H1 (cell line): ENCODE data around the gene RPL18A. TPM values are rescaled to one million over a fixed set of nuclear protein-coding genes. Genes with fewer than 3 reads are reported as not detected.

Source experiments
- CTCF ChIA-PET: fragments of 300-600 bp; sonication (Branson Sonifier 250); formaldehyde crosslinking; loops from one replicate; lab custom pipeline; 2021; ENCODE audit not compliant: partially characterized antibody; lab: Charles Lee
- POLR2A ChIA-PET: fragments of 300-600 bp; sonication (Branson Sonifier 250); formaldehyde crosslinking; loops from one replicate; lab custom pipeline; 2021; ENCODE audit warnings: inconsistent platforms; ENCODE audit not compliant: partially characterized antibody; lab: Charles Lee
- DNase-seq, 2 experiments: peaks; one replicate each; pipeline versions ENCODE4 v3.0.0 to v3.0.0-alpha.2; 2010 to 2022; ENCODE audit warnings: low spot score in 2 of 2, low read depth in 1 of 2, mixed read lengths in 1 of 2
- FAIRE-seq: peaks from 2 replicates; lab custom pipeline; 2011; peaks lifted over from hg19 to GRCh38; lab: Jason Lieb, UNC
- H2AFZ ChIP-seq: 2 replicates; pipeline ENCODE4 v1.8.1; 2012; ENCODE audit warnings: low read length, inconsistent platforms
- H2AK5ac ChIP-seq: 2 replicates; pipeline ENCODE4 v1.6.1; 2013; ENCODE audit warnings: low read depth, low read length
- H2BK120ac ChIP-seq: replicated peaks from 2 replicates; pipeline ENCODE3; 2013; ENCODE audit warnings: low read depth, low read length, inconsistent platforms
- H2BK12ac ChIP-seq: 2 replicates; pipeline ENCODE4 v1.6.1; 2013; ENCODE audit warnings: low read depth, low read length
- H2BK15ac ChIP-seq: 2 replicates; pipeline ENCODE4 v1.6.1; 2013; ENCODE audit warnings: low read length
- H2BK20ac ChIP-seq: 2 replicates; pipeline ENCODE4 v1.6.1; 2013; ENCODE audit warnings: low read length
- H2BK5ac ChIP-seq: 2 replicates; pipeline ENCODE4 v1.6.1; 2013; ENCODE audit warnings: low read depth, low read length
- H3K14ac ChIP-seq: 2 replicates; pipeline ENCODE4 v1.6.1; 2013; ENCODE audit warnings: inconsistent platforms; ENCODE audit not compliant: insufficient read length
- H3K18ac ChIP-seq: 2 replicates; pipeline ENCODE4 v1.6.1; 2013; ENCODE audit warnings: low read length; ENCODE audit errors: extremely low read depth
- H3K23ac ChIP-seq: 2 replicates; pipeline ENCODE4 v1.6.1; 2013; ENCODE audit warnings: inconsistent platforms; ENCODE audit not compliant: insufficient read length
- H3K23me2 ChIP-seq: 2 replicates; pipeline ENCODE4 v1.6.1; 2013; ENCODE audit warnings: low read depth, low read length
- H3K27ac ChIP-seq: 2 replicates; pipeline ENCODE4 v1.6.1; 2011; ENCODE audit warnings: low read depth, low read length, inconsistent platforms
- H3K27me3 ChIP-seq, 4 experiments: replicated peaks in 1 of 4; 1 replicate in 1 of 4; 2 replicates in 3 of 4; pipeline versions ENCODE4 v1.6.1 to v1.8.1; 2011 to 2013; ENCODE audit warnings: low read length in 3 of 4, mild to moderate bottlenecking in 3 of 4, inconsistent platforms in 2 of 4, mixed read lengths in 2 of 4, moderate library complexity in 1 of 4; ENCODE audit not compliant: control insufficient read depth in 3 of 4, insufficient read depth in 3 of 4; ENCODE audit errors: extremely low read depth in 1 of 4
- H3K36me3 ChIP-seq, 4 experiments: 2 replicates each; pipeline versions ENCODE4 v1.6.1 to v1.8.1; 2011 to 2013; ENCODE audit warnings: mild to moderate bottlenecking in 4 of 4, low read length in 3 of 4, moderate library complexity in 2 of 4, control low read depth in 1 of 4, inconsistent platforms in 1 of 4; ENCODE audit not compliant: insufficient read depth in 4 of 4, control insufficient read depth in 2 of 4
- H3K4ac ChIP-seq: replicated peaks from 2 replicates; pipeline ENCODE3; 2013; ENCODE audit warnings: low read length, low read depth, mixed read lengths, inconsistent platforms; ENCODE audit not compliant: insufficient read length
- H3K4me1 ChIP-seq, 4 experiments: replicated peaks in 1 of 4; 1 replicate in 1 of 4; 2 replicates in 3 of 4; pipeline versions ENCODE4 v1.6.1 to v1.8.1; 2011 to 2013; ENCODE audit warnings: low read length in 3 of 4, inconsistent platforms in 2 of 4, mixed read lengths in 1 of 4; ENCODE audit not compliant: insufficient read depth in 4 of 4, control insufficient read depth in 3 of 4
- H3K4me2 ChIP-seq, 2 experiments: 2 replicates each; pipeline versions ENCODE4 v1.6.1 to v1.8.1; 2011 to 2013; ENCODE audit warnings: low read depth in 2 of 2, low read length in 2 of 2, control low read depth in 1 of 2, inconsistent platforms in 1 of 2, mild to moderate bottlenecking in 1 of 2; ENCODE audit not compliant: insufficient read depth in 1 of 2
- H3K4me3 ChIP-seq, 4 experiments: fragments of 200-600, 300-600 bp in 1 of 4; sonication (generic), shearing (Covaris generic), sonication (Bioruptor Twin) in 1 of 4; 2 replicates each; pipeline versions ENCODE4 v1.5.1 to v1.8.1; 2011 to 2016; ENCODE audit warnings: low read length in 4 of 4, low read depth in 3 of 4, control low read depth in 2 of 4, inconsistent platforms in 2 of 4, mild to moderate bottlenecking in 2 of 4, mixed read lengths in 1 of 4, moderate library complexity in 1 of 4; ENCODE audit not compliant: insufficient read depth in 2 of 4; ENCODE audit errors: extremely low read depth in 1 of 4
- H3K56ac ChIP-seq: replicated peaks from 2 replicates; pipeline ENCODE3; 2013; ENCODE audit warnings: low read depth, mild to moderate bottlenecking, mixed read lengths, low read length, inconsistent platforms; ENCODE audit not compliant: insufficient read length
- H3K79me1 ChIP-seq: 2 replicates; pipeline ENCODE4 v1.6.1; 2013; ENCODE audit warnings: low read depth, low read length, control low read depth
- H3K79me2 ChIP-seq, 2 experiments: 2 replicates each; pipeline versions ENCODE4 v1.6.1 to v1.8.1; 2012 to 2013; ENCODE audit warnings: low read length in 2 of 2, mild to moderate bottlenecking in 2 of 2, inconsistent platforms in 1 of 2; ENCODE audit not compliant: insufficient read depth in 2 of 2, control insufficient read depth in 1 of 2
- H3K9ac ChIP-seq, 4 experiments: replicated peaks in 1 of 4; 1 replicate in 1 of 4; 2 replicates in 3 of 4; pipeline versions ENCODE4 v1.6.1 to v1.8.1; 2011 to 2013; ENCODE audit warnings: low read depth in 3 of 4, low read length in 3 of 4, control low read depth in 2 of 4, mild to moderate bottlenecking in 2 of 4, moderate library complexity in 2 of 4, inconsistent platforms in 1 of 4; ENCODE audit errors: extremely low read depth in 1 of 4
- H3K9me3 ChIP-seq, 2 experiments: 2 replicates each; pipeline versions ENCODE4 v1.6.1 to v1.8.1; 2012 to 2013; ENCODE audit warnings: mild to moderate bottlenecking in 2 of 2, moderate library complexity in 2 of 2, control low read depth in 1 of 2, inconsistent platforms in 1 of 2, low read depth in 1 of 2, low read length in 1 of 2, mixed read lengths in 1 of 2; ENCODE audit not compliant: insufficient read depth in 2 of 2
- H4K20me1 ChIP-seq, 2 experiments: replicated peaks in 1 of 2; 2 replicates each; pipeline versions ENCODE3 to v1.8.1; 2011 to 2013; ENCODE audit warnings: inconsistent platforms in 2 of 2, low read length in 2 of 2, mild to moderate bottlenecking in 1 of 2; ENCODE audit not compliant: insufficient read depth in 2 of 2, control insufficient read depth in 1 of 2
- H4K5ac ChIP-seq: 2 replicates; pipeline ENCODE4 v1.6.1; 2013; ENCODE audit warnings: low read length, low read depth, mixed read lengths, inconsistent platforms; ENCODE audit not compliant: insufficient read length
- H4K8ac ChIP-seq: 2 replicates; pipeline ENCODE4 v1.8.0; 2013; ENCODE audit warnings: mild to moderate bottlenecking, moderate library complexity, low read length, inconsistent platforms; ENCODE audit not compliant: insufficient read depth; ENCODE audit errors: extremely low read depth
- H4K91ac ChIP-seq: replicated peaks from 2 replicates; pipeline ENCODE3; 2013; ENCODE audit warnings: low read length, mixed read lengths, inconsistent platforms; ENCODE audit not compliant: insufficient read length
- BACH1 ChIP-seq: IDR thresholded peaks from 2 replicates; pipeline ENCODE4 v1.6.1; 2012; ENCODE audit warnings: low read length, improper control_type of control experiment
- BCL11A ChIP-seq, 2 experiments: IDR thresholded peaks; one replicate each; pipeline ENCODE4 v1.6.1; 2011; ENCODE audit warnings: low read depth in 2 of 2, low read length in 2 of 2, mild to moderate bottlenecking in 2 of 2
- CHD1 ChIP-seq: IDR thresholded peaks from 2 replicates; pipeline ENCODE4 v1.6.1; 2012; ENCODE audit warnings: low read depth, low read length, improper control_type of control experiment
- MAFK ChIP-seq: IDR thresholded peaks from 2 replicates; pipeline ENCODE4 v1.6.1; 2012; ENCODE audit warnings: low read depth, mild to moderate bottlenecking, improper control_type of control experiment, low read length
- MAX ChIP-seq: IDR thresholded peaks from 2 replicates; pipeline ENCODE4 v1.6.1; 2012; ENCODE audit warnings: inconsistent platforms
- PHF8 ChIP-seq: fragments of 200-600 bp; sonication (generic); conservative IDR thresholded peaks from 2 replicates; pipeline ENCODE4 v1.7.1; 2012; ENCODE audit warnings: low read depth, mild to moderate bottlenecking, inconsistent platforms, low read length, moderate library complexity
- POLR2A ChIP-seq, 2 experiments: IDR thresholded peaks; 1 replicate in 1 of 2; 2 replicates in 1 of 2; pipeline ENCODE4 v1.6.1; 2011; ENCODE audit warnings: low read depth in 2 of 2, low read length in 2 of 2, mild to moderate bottlenecking in 2 of 2; ENCODE audit errors: control extremely low read depth in 1 of 2
- POLR2AphosphoS5 ChIP-seq: IDR thresholded peaks from 2 replicates; pipeline ENCODE4 v1.6.1; 2011; ENCODE audit warnings: low read depth, low read length
- POU5F1 ChIP-seq: IDR thresholded peaks from 2 replicates; pipeline ENCODE4 v1.6.1; 2011; ENCODE audit warnings: low read depth, mild to moderate bottlenecking, low read length, moderate library complexity
- SIX5 ChIP-seq: IDR thresholded peaks from 2 replicates; pipeline ENCODE4 v1.6.1; 2011; ENCODE audit warnings: mild to moderate bottlenecking, low read depth, low read length
- SP1 ChIP-seq: IDR thresholded peaks from 2 replicates; pipeline ENCODE4 v1.6.1; 2011; ENCODE audit warnings: low read depth, low read length
- YY1 ChIP-seq: IDR thresholded peaks from 2 replicates; pipeline ENCODE4 v1.6.1; 2011; ENCODE audit warnings: low read depth, mild to moderate bottlenecking, low read length
- WGBS, 2 experiments: shearing (Covaris generic) in 1 of 2; methylation state at CpG; one replicate each; pipeline versions ENCODE4 v1.1.6 to v1.1.7; 2013 to 2015; ENCODE audit warnings: low lambda C conversion rate in 2 of 2, mixed read lengths in 2 of 2, inconsistent platforms in 1 of 2, low coverage in 1 of 2, missing lambda C conversion rate in 1 of 2; ENCODE audit not compliant: insufficient replicate concordance in 2 of 2, insufficient coverage in 1 of 2, insufficient read length in 1 of 2; ENCODE audit errors: extremely low coverage in 1 of 2, missing lambda C conversion rate in 1 of 2; 5-methylcytosine and 5-hydroxymethylcytosine counted together
- polyA plus RNA-seq, 7 experiments: library from polyadenylated mRNA; depleted of rRNA in 3 of 7; stranded (reverse) in 5 of 7; unstranded in 2 of 7; fragments of >200 nt in 5 of 7; fragments of 200-250 nt in 2 of 7; gene quantifications; 1 replicate in 5 of 7; 2 replicates in 1 of 7; 4 replicates in 1 of 7; pipeline versions ENCODE4 v1.2.1 to v1.2.3, GENCODE V29; 2011 to 2013; ENCODE audit warnings: missing spikeins in 2 of 7, mixed read lengths in 2 of 7
- total RNA-seq: library from RNA; stranded (reverse); fragmentation: NEBNext Ultra II Directional; extraction: Animal tissue kit (Norgen Biotek cat#: 25700); gene quantifications from 2 replicates; pipeline ENCODE4 v1.2.1, GENCODE V29; 2021

The RPL18A gene
- total and polyA plus RNA-seq, 2 of the 8 experiments (the other 6 are each of a cell fraction or from before 2014, with no cell fraction given): 2,749 to 3,938 TPM

- H3K4ac ChIP-seq: peak overlapping the region; percentile 57
- H3K4me2 ChIP-seq: peak overlapping the region; percentile 93 to 98
- no peak overlapping the region for H2BK20ac ChIP-seq
- ChIA-PET CTCF (interaction anchor here (1.5 to 1.6 kb wide), 2 partner anchors 8 to 70 kb away, joined by 5 to 9 read pairs; no protein-coding TSS in a partner anchor), POLR2A (interaction anchor here (0.7 to 20.2 kb wide), 19 partner anchors 8 to 202 kb away, joined by 3 to 392 read pairs (median 5); partner anchors contain the start of genes CCDC124, JAK3 and SLC5A5)
- peaks cover 32 to 51% (median 40%) of the 10 kb centered on the region in 4 experiments for H3K36me3 ChIP-seq
- H2AK5ac ChIP-seq: no peak overlapping the region
- H4K91ac ChIP-seq: no peak overlapping the region
- H3K23me2 ChIP-seq: peaks cover 20% of the 10 kb centered on the region
- H3K79me2 ChIP-seq: peaks cover 15 to 28% of the 10 kb centered on the region in 2 experiments
- H2BK15ac ChIP-seq: no peak overlapping the region
- peaks cover 6% of the 10 kb centered on the region; the same call in 1 of the 2 replicates for H3K79me1 ChIP-seq
- no peaks in the 10 kb centered on the region for H3K9me3 ChIP-seq
- no peak overlapping the region for H3K14ac ChIP-seq
- H3K4me1 ChIP-seq: peaks cover 0 to 13% (median 6%) of the 10 kb centered on the region in 4 experiments; a peak in 6 of 7 replicates
- no peak overlapping the region for H2AFZ ChIP-seq
- peak overlapping the region; percentile 38 to 99 (median 98); a peak in 6 of 8 replicates for H3K4me3 ChIP-seq
- H3K27ac ChIP-seq: peak overlapping the region; percentile 94; the same call in 1 of the 2 replicates
- no peak overlapping the region; the same call in 1 of the 2 replicates for H4K8ac ChIP-seq
- peak overlapping the region; percentile 35 to 48 (median 41); a peak in 6 of 7 replicates for H3K9ac ChIP-seq
- peak overlapping the region; percentile 17 for H3K56ac ChIP-seq
- H4K20me1 ChIP-seq: peaks cover 18 to 26% of the 10 kb centered on the region in 2 experiments
- H4K5ac ChIP-seq: no peak overlapping the region
- no peak overlapping the region for H3K18ac ChIP-seq
- 94% methylated on average over 22 of the region's 23 CpGs; no CpG with 5 or more reads in 1 of the 2 experiments for WGBS, 2 experiments
- FAIRE-seq: no peak
- DNase-seq: no peak
- H2BK5ac ChIP-seq: peak overlapping the region; percentile 92
- H3K27me3 ChIP-seq: no peaks in the 10 kb centered on the region
- H3K23ac ChIP-seq: no peak overlapping the region
- H2BK120ac ChIP-seq: no peak overlapping the region
- H2BK12ac ChIP-seq: no peak overlapping the region
- TF ChIP-seq SP1 (no peak), POLR2A (IDR thresholded peaks at IDR 0.05; ENCODE audit: control extremely low read depth in 1 of 2, low read depth in 2 of 2, low read length in 2 of 2) (peak in 1 of 2 experiments; percentile 69; a peak in 2 of 3 replicates), PHF8 (no peak), MAFK (no peak), BACH1 (no peak), YY1 (no peak), SIX5 (no peak), CHD1 (no peak), POLR2AphosphoS5 (peak; percentile 77; the same call in 1 of the 2 replicates), BCL11A (IDR thresholded peaks at IDR 0.05; ENCODE audit: low read depth in 2 of 2, low read length in 2 of 2) (no peak), POU5F1 (no peak), MAX (no peak)
Measured at GRCh38 chr19:17861542-17862402, 2.1 kb downstream of the RPL18A start.
